Measurements from ENCODE around the gene PSMG3. TPM values are rescaled to one million over a fixed set of nuclear protein-coding genes. Genes with fewer than 3 reads are reported as not detected.

Gene PSMG3
- total and polyA plus RNA-seq, 2 donors (not counting 3 experiments of a cell fraction or from before 2014, with no cell fraction given) = 25.5 to 49.7 TPM

DNA sequence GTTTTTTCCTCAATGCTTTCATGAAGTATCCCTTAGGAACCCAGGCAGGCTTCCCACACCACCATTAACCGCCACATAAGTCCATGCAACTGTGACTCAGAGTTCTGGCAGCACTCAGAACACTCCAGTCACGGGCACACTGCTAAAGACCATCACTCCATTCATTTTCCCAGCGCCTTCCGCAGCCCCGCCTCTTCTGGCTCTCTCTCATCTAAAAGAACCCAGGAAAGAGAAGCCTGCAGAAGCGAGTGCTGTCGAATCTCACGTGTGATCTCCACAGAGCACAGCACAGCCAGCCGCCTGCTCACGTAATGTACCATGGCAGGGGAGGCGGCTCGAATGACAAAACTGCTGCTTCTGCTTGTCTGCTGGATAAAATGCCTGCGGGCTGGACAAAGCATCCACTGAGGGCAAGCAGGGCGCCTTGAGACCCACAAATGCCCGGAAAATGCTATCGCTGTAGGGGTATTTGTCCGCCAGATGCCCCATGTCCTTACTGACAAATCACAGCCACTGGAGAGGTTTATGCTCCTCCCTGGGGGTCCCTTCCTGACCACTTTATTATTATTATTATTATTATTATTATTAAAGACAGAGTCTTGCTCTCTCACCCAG, 1.8 kb downstream of the PSMG3 start:
- no peak overlapping the region for H3K4me2 ChIP-seq (ENCODE audit: insufficient read depth, low read length)
- DNase-seq (ENCODE audit: low read depth, low spot score) (no peak), FAIRE-seq (no peak)
- no peak overlapping the region for H2AFZ ChIP-seq (ENCODE audit: low read depth, low read length)
- intact Hi-C loops (cut with micrococcal nuclease) = no loop called here
- no peaks in the 10 kb centered on the region for H4K20me1 ChIP-seq (replicated peaks; ENCODE audit: control insufficient read depth, extremely low read depth, insufficient read depth, low read length)
- H3K27ac ChIP-seq (ENCODE audit: insufficient read depth, low read depth, low read length) = no peak overlapping the region
- no TSS peak for BruUV-seq (replicated peaks)
- no peaks in the 10 kb centered on the region for H3K27me3 ChIP-seq (ENCODE audit: control insufficient read depth in 2 of 2, insufficient read depth in 2 of 2, low read length in 2 of 2)
- dilution Hi-C loops (cut with MboI; ENCODE audit: extremely low pct_ligation_motif_present, low sequenced_read_pairs) = no loop called here
- ChIA-PET POLR2A (no interaction called here), CTCF (no interaction called here)
- peaks cover 5 to 11% of the 10 kb centered on the region in 2 experiments for H3K36me3 ChIP-seq (ENCODE audit: control insufficient read depth in 2 of 2, extremely low read depth in 1 of 2, insufficient read depth in 2 of 2, low read length in 2 of 2)
- no peaks in the 10 kb centered on the region for H3K9me3 ChIP-seq (replicated peaks; ENCODE audit: control insufficient read depth, insufficient read depth, low read length)
- no peaks in the 10 kb centered on the region for H3K9me1 ChIP-seq (replicated peaks; ENCODE audit: control insufficient read depth, extremely low read depth, insufficient read depth, low read length)
- H3K9ac ChIP-seq (replicated peaks; ENCODE audit: extremely low read depth, insufficient read depth, low read length) = no peak overlapping the region
- H3K4me1 ChIP-seq (ENCODE audit: control insufficient read depth, extremely low read depth, insufficient read depth, low read length) = peaks cover 3% of the 10 kb centered on the region
- H3K79me2 ChIP-seq (ENCODE audit: control insufficient read depth, insufficient read depth, low read length) = peaks cover 6% of the 10 kb centered on the region
- no peak overlapping the region for H3K4me3 ChIP-seq (replicated peaks in 1 of 3; ENCODE audit: insufficient read depth in 1 of 3, low read depth in 1 of 3, low read length in 3 of 3)
- TF ChIP-seq JUN (IDR thresholded peaks at IDR 0.05; ENCODE audit: borderline replicate concordance, insufficient read depth, insufficient read length, low read depth) (no peak), FOS (IDR thresholded peaks at IDR 0.05; ENCODE audit: borderline replicate concordance, insufficient read depth, low read length) (no peak), POLR2AphosphoS5 (IDR thresholded peaks at IDR 0.05; ENCODE audit: insufficient read depth, low read depth, low read length) (no peak), POLR2A (IDR thresholded peaks at IDR 0.05; ENCODE audit: low read depth, low read length) (no peak), GATA2 (IDR thresholded peaks at IDR 0.05; ENCODE audit: insufficient read depth, insufficient read length, low read depth, low read length) (no peak), EZH2 (IDR thresholded peaks at IDR 0.05; ENCODE audit: borderline replicate concordance, low read depth, low read length, severe bottlenecking) (no peak), MYC (IDR thresholded peaks at IDR 0.05; ENCODE audit: low read depth, low read length) (no peak)
- TF ChIP-seq, protein P1, sequence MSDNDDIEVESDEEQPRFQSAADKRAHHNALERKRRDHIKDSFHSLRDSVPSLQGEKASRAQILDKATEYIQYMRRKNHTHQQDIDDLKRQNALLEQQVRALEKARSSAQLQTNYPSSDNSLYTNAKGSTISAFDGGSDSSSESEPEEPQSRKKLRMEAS (IDR thresholded peaks at IDR 0.05; ENCODE audit: insufficient read depth, insufficient read length) = no peak
- TF ChIP-seq, protein P2, sequence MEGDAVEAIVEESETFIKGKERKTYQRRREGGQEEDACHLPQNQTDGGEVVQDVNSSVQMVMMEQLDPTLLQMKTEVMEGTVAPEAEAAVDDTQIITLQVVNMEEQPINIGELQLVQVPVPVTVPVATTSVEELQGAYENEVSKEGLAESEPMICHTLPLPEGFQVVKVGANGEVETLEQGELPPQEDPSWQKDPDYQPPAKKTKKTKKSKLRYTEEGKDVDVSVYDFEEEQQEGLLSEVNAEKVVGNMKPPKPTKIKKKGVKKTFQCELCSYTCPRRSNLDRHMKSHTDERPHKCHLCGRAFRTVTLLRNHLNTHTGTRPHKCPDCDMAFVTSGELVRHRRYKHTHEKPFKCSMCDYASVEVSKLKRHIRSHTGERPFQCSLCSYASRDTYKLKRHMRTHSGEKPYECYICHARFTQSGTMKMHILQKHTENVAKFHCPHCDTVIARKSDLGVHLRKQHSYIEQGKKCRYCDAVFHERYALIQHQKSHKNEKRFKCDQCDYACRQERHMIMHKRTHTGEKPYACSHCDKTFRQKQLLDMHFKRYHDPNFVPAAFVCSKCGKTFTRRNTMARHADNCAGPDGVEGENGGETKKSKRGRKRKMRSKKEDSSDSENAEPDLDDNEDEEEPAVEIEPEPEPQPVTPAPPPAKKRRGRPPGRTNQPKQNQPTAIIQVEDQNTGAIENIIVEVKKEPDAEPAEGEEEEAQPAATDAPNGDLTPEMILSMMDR (IDR thresholded peaks at IDR 0.05; ENCODE audit: extremely low read depth in 1 of 2, insufficient read depth in 1 of 2, low read depth in 1 of 2, low read length in 2 of 2) = no peak
